GM21515 (cell line): ENCODE data around the gene CDKN2C.
"Not testable (repeated sequence)": the region's sequence is repeated elsewhere in the genome, so short reads cannot be mapped to it uniquely, and the experiment has no call there.

ENCODE experiments used
- ATAC-seq: cut with Tn5 transposase; IDR thresholded peaks from one replicate; pipeline ENCODE4 v1.9.1; 2021; ENCODE audit not compliant: unreplicated experiment

Gene CDKN2C

DNA sequence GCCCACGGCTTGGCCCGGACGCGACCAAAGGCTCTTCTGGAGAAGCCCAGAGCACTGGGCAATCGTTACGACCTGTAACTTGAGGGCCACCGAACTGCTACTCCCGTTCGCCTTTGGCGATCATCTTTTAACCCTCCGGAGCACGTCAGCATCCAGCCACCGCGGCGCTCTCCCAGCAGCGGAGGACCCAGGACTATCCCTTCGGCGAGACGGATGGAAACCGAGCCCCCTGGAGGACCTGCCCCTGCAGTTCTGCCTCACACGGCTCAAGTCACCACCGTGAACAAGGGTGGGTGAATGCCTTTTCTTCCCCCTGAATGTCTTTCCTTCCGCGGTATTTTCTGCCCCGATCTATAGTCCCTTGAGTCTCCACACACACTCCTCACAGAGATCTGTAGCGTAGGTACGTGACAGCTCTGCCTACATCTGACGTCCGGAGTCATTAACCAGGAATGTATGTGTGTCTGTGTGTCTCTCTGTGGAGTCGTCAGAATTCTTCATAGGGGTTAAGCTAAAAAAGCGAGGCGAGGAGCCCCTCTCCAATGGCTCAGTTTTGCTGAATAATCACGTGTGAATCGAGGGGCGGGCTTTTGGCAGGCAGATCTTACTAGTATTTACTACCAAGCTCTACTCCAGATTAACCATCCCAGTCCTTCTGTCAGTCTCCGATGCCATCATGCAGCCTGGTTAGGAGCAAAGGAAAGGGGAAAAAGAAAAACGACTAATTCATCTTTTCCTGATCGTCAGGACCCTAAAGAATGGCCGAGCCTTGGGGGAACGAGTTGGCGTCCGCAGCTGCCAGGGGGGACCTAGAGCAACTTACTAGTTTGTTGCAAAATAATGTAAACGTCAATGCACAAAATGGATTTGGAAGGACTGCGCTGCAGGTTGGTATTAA is at the start of gene CDKN2C:
Gene CDKN2C (plus strand): TSS at position 635 of the 898 bp plus-strand sequence. CDS start 124 bp downstream, at position 759.
- ATAC-seq: peak; percentile 30

DNA sequence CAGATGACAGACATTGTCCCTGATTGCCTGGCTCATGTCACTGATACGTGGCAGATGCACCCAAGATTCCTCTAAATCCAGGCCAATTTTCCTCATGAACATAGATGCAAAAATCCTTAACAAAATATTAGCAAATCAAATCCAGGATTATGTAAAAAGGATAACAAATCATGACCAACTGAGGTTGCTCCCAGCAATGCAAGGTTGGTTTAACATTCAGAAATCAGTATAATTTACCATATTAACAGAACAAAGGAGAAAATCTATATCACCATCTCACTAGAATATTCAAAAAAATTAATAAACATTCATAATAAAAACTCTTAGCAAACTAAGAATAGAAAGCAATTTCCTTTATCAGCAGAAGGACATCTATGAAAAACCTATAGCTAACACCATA is 49.6 kb upstream of the CDKN2C start:
- no peak for ATAC-seq

DNA sequence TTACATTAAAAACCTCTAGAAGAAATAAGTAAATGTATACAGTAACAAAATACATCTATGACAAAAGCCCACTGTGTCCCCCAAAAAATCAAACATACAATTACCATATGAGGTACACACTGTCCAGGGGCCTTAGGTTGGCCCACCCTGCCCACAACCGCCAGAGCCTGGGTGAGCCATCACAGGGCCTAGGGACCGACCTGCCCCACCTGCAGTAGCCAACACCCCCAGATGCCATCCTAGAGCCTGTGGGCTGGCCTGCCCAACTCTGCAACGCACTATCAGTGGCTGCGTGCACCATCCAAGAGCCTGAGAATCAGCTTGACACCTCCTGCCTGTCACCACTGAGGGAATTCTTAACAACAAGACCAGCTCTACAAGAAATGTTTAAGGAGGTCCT is 49.0 kb upstream of the CDKN2C start:
- no peak for ATAC-seq

DNA sequence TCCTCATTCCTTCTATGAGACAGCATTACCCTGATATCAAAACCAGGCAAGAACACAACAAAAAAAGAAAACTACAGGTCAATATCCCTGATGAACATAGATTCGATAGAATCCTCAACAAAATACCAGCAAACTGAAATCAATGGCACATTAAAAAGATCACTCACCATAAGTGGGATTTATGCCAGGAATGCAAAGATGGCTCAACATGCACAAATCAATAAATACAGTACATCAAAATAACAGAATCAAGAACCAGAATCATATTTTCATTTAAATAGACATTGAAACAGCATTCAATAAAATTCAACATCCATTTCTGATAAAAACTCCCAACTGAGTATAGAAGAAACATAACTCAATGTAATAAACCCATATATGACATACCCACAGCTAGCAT is 46.5 kb upstream of the CDKN2C start:
- no peak for ATAC-seq

DNA sequence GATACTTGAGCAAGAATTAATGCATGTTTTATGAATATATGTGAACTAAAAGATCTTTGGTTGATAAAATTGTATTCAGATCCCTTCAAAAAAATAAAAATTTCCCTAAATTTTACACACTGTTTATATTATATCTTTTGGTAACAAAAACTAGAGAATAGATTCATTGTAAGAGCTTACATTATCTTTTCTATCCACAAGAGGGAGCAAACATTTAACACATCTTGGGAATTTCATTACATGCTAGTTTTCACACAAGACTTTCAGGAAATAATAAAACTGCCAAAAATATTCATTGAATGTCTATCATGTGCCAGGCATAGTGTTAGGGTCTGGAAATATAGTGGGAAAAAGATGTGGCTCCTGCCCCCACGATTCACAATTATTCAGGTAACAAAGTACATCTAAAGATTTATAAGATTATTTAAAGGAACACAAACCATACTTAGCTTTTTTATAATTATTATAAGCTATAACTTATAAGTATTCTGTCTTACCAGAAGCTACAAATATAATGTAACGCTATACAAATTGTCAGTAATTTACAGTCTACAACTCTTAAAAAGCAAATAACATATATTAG is 40.6 kb upstream of the CDKN2C start:
- ATAC-seq: no peak

DNA sequence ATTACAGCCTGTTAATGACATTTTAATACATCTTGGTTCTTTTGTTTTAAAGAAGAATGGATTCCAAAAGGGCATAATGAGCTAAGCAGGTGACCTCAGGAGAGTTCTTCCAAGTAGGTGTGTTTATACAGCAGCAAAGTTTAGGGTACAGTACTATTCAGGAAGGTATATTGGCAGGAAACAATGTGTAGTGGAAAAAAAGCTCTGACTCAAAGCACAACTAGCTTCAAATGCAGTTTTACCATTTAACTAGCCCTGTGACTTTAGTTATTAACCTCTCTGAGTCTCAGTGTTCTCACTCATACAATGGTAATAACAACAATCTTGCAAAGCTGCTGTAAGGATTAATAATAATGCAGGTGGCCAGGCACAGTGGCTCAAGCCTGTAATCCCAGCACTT is 39.9 kb upstream of the CDKN2C start:
- peak; percentile 54 for ATAC-seq

DNA sequence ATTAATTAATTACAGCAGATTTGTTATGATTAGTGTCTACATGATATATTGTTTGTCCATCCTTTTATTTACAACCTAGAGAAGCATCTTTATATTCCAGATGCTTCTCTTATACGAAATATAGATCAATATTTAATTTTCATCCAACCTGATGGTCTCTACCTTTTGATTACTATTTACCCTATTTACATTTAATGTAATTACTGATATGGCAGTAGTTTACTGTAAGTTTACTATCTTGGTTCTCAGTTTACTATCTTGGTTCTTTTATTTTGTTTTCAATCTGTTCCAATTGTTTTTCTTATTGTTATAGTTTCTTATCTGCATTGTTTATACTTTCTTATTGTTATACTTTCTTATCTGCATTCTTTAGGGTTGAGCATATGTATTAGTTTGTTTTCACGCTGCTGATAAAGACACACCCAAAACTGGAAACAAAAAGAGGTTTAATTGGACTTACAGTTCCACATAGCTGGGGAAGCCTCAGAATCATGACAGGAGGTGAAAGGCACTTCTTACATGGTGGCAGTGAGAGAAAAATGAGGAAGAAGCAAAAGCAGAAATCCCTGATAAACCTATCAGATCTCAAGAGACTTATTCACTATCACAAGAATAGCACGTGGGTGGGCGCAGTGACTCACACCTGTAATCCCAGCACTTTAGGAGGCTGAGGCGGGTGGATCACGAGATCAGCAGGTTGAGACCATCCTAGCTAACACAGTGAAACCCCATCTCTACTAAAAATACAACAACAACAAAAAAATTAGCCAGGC is 38.9 kb upstream of the CDKN2C start:
- ATAC-seq: no peak

DNA sequence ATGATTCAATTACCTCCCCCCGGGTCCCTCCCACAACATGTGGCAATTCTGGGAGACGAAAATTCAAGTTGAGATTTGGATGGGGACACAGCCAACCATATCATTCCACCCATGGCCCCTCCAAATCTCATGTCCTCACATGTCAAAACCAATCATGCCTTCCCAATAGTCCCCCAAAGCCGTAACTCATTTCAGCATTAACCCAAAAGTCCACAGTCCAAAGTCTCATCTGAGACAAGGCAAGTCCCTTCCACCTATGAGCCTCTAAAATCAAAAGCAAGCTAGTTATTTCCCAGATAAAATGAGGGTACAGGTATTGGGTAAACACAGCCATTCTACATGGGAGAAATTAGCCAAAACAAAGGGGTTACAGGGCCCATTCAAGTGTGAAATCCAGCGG is 38.0 kb upstream of the CDKN2C start:
- not testable (repeated sequence) for ATAC-seq

DNA sequence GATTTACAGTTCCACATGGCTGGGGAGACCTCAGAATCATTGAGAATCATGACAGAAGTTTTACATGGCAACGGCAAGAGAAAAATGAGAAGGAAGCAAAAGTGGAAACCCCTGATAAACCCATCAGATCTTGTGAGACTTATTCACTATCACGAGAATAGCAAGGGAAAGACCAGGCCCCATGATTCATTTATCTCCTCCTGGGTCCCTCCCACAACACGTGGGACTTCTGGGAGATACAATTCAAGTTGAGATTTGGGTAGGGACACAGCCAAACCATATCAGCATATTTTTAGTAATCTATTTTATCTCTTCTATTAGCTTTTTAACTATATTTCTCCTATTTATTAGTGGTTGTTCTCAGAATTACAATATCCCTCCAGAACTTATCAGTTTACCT is 36.3 kb upstream of the CDKN2C start:
- ATAC-seq: not testable (repeated sequence)

DNA sequence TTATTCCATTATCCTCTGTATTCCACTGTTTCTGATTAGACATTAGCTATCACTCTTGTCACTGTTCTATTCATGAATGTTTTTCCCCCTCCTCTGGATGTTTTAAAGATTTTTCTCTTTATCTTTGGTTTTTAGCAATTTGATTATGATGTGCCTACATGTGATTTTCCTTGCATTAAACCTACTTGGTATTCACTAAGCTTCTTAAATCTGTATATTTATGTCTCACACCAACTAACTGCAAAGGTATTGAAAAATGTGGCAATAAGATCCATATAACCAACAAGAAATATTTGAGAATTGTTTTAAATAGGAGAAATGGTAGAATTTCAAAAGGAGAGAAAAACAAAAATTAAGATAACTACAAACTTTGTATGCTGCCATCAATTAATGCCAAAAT is 35.2 kb upstream of the CDKN2C start:
- no peak for ATAC-seq

DNA sequence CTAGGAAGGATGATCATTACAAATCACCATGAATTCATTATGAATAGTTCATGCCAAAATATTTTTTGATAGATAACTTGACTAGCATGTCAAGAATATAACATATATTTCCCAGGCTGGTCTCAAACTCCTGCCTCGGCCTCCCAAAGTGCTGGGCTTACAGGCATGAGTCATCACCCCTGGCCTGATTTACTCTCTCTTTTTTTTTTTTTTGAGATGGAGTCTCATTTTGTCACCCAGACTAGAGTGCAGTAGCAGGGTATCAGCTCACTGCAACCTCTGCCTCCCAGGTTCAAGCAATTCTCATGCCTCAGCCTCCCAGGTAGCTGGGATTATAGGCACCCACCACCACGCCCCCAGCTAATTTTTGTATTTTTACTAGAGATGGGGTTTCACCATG is 34.8 kb upstream of the CDKN2C start:
- not testable (repeated sequence) for ATAC-seq

DNA sequence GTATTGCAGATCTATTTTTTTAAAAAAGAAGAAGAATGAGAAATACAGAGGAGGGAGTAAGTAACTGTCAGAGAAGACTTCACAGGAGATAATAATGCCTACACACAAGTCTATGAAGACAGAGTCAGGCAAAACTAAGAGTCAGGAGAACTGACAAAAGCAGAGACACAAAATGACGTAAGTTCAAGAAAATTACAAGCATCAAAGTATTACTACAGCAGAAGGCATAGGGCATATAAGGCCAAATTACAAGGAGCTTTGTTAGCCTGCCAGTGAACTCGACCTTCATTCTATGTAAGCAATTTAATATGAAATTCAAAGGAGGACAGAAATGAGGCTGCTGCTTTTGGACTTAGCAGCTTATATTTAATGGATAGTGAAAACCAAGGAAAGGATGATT is 33.7 kb upstream of the CDKN2C start:
- no peak for ATAC-seq

DNA sequence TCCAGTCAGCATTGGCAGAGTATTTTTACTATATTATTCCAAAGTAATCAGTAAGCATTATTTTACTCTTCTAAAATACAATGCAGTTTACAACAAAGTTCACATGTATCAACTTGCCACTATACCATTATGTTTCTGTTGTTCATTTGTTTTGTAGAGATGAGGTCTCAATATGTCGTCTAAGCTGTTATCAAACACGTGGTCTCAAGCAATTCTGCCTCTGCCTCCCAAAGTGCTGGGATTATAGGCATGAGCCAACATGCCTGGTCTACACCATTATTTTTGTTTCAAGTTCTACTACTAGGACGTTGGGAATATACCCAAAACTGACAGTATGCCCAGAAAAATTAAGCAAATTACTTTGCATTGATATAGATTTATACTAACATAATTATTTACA is 29.8 kb upstream of the CDKN2C start:
- ATAC-seq: no peak

DNA sequence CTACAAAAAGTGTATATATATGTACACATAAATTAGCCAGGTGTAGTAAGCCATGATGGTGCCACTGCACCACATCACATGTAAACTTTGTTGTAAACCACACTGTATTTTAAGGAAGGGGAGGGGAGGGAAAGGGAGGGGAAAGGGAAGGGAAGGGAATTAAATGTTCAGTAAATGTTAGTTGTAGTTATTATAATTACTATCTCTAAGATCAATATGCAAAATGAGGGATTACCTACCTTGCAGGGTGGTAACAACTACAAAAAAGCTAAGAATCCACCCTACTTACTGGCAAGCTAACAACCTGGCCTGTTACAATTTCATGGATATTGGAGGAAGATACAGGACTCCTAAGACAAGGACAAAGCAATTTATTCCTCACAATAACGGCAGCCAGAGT is 27.7 kb upstream of the CDKN2C start:
- no peak for ATAC-seq

DNA sequence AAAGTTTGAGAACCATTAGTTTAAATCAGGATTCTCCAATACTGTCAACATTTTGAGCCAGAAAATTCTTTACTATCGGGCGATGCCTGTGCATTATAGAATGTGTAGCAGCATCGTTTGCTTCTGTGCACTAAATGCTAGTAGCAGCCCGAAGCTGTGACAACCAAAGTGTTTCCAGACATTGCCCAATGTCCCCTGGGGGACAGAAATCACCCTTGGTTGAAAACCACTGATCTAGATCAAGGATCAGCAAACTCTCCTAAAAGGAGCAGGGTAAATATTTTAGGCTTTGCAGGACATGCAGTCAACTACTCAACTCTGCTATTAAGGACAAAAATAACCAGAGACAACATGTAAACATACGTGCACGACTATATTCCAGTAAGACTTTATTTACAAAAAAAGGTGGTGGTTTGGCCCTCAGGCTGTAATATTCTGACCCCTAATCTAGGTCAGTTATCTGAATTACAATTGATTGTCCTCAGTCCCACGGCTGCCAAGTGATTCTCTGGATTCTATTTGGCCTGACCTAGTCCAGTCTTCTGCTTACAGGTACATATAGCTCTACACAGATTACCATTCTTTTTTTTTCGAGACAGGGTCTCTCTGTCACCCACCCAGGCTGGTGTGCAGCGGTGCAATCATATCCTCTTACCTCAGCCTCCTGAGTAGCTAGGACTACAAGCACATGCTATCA is 20.6 kb upstream of the CDKN2C start:
- ATAC-seq: no peak

DNA sequence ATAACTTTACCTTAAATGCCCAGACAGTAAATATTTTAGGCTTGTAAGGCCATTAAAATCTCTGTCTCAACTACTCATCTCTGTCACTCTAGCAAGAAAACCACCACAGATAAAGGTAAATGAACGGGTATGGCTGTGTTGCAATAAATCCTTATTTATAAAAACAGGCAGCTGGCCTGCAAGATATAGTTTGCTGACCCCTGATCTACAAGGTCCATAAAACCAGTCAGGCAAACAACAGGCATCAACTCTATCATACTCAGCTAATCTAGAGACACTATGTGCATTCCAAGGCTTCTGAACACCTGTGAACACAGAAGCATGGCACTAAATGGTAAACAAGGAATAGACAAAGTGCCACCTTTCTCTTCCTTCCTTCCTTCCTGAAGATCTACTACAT is 19.6 kb upstream of the CDKN2C start:
- ATAC-seq: no peak

DNA sequence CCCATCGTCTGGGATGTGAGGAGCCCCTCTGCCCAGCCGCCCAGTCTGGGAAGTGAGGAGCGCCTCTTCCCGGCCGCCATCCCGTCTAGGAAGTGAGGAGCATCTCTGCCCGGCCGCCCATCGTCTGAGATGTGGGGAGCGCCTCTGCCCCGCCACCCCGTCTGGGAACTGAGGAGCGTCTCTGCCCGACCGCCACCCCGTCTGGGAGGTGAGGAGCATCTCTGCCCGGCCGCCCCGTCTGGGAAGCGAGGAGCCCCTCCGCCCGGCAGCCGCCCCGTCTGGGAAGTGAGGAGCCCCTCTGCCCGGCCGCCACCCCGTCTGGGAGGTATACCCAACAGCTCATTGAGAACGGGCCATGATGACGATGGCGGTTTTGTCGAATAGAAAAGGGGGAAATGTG is 17.5 kb upstream of the CDKN2C start:
- not testable (repeated sequence) for ATAC-seq

DNA sequence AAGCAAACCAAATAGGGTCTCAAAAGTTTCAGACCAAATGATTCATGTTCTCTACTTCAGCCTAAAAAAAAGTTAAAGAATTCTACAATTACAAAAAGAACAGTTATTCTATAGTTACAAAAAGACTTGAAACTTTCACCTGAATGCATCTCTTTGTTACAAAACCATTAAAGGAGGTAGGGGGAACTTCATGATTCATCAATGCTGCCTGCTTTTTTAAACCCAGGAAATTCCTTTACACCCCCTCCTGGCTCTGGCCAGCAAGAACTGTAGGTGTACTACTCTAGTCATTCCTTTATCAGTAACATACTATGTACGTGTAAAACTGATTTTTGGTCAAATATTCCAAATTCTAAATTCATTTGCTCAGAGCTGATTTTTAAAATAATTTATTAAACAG is 14.9 kb upstream of the CDKN2C start:
- ATAC-seq: no peak

DNA sequence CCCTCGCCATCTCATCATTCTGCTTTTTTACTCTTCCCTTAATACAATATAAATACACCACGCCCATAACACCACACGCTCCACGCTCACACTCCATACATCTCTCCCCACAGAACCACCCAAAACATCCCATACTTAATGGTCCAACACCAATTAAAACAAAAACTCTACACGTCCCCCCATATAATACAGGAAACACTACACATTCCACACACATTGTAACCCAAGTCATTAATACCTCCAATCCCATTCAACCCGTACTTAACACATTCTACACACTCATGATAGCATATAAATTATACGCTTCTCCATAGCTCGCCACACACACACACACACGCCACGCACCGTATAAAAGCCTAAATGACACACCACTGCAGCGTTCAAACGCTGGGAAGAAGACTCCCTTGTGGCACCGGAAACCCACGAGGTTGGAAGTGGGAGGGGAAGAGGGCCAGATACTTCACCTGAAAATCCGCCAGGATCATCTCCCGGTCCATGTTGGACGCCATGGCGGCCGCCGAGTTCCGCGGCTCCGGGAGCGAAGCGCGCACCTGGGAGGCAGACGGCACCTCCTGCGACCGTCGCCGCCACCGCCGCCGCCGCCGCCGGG is 10.6 kb upstream of the CDKN2C start:
- no peak for ATAC-seq

DNA sequence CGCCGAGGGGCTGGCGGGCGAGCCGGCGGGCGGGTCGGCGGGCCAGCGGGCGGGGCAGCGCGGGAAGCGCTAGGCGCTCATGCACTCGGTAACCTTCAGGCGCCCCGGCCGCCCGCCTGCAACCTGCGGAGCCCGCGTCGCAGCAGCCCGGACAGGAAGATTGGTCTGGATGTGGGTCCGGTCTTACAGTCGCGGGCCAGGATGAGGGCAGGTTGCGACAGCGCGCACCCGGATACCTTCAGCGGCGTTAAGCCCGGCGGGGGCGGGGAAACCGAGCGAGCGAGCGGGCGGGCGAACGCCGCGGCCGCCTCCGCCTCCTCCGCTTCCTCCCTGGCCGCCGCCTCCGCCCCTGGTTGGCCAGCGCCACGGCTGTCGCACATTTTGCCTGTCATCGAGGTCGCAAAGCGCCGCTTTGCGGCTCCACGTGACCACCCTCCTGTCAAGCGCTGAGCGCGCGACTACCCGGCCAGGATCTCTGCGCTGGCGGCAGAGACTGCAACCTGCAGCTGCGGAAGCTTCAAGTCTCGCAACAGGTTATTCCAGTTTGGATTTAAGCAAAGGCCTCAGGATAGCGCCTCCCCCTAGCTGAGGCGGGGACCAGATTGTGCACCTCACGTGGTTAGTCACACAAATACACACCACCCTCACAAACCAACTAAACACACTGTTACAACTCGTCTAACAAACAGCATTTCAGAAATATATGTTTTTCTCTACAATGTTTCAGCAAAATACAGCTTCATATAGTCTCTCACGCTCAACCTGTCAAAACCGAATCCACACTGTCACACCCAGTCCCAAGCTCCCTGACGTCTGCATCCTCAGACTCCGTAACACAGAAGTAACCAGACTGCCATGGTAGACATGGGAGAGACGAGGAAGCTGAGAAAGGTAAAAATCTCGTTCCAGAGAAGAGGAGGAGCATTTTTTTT is 9.9 kb upstream of the CDKN2C start, which contains the start of gene FAF1:
Gene FAF1 (minus strand): TSS at position 355 of the 932 bp plus-strand sequence. CDS start 456 bp downstream, outside the sequence.
- ATAC-seq: peak; percentile 87
